Stimulated activated naive B cell treated with anti-CD40 and anti-IgM and Interleukin-4, amounts not matched to agents 10 μg/mL and 1 μg/mL and 100 μg/mL, for 72 hours (primary cell): ENCODE measurements around the gene NR4A1.
A peak's percentile ranks its signal among the peaks of the same experiment; 100 is the strongest.

Source experiments
- ATAC-seq, 2 donors: fragments of 150-1000 bp; cut with Tn5 transposase; replicated peaks; 2 replicates each; pipeline ENCODE4 v1.10.0; 2021; ENCODE audit warnings: moderate library complexity in 1 of 2
- DNase-seq: peaks from one replicate; pipeline ENCODE4 v3.0.0; 2021
- H3K27ac Mint-ChIP-seq: one replicate; pipeline ENCODE4 v1.8.0; 2022; ENCODE audit warnings: mild to moderate bottlenecking, mixed read lengths
- H3K27me3 Mint-ChIP-seq, 2 donors: one replicate each; pipeline ENCODE4 v1.8.0; 2022; ENCODE audit warnings: mixed read lengths in 2 of 2
- H3K36me3 Mint-ChIP-seq, 2 donors: one replicate each; pipeline ENCODE4 v1.8.0; 2022; ENCODE audit warnings: mixed read lengths in 2 of 2, mild to moderate bottlenecking in 1 of 2
- H3K4me1 Mint-ChIP-seq, 2 donors: one replicate each; pipeline ENCODE4 v1.8.0; 2022; ENCODE audit warnings: mixed read lengths in 2 of 2, mild to moderate bottlenecking in 1 of 2
- H3K4me3 Mint-ChIP-seq, 2 donors: one replicate each; pipeline ENCODE4 v1.8.0; 2022; ENCODE audit warnings: mild to moderate bottlenecking in 2 of 2, mixed read lengths in 2 of 2, moderate library complexity in 1 of 2
- H3K9me3 Mint-ChIP-seq, 2 donors: one replicate each; pipeline ENCODE4 v1.8.0; 2022; ENCODE audit warnings: mixed read lengths in 2 of 2, mild to moderate bottlenecking in 1 of 2

NR4A1 gene

GRCh38 chr12:52055731-52056711, 4.8 kb downstream of the NR4A1 start:
- Mint-ChIP-seq H3K9me3 (no peaks in the 10 kb centered on the region), H3K27me3 (no peaks in the 10 kb centered on the region), H3K36me3 (peaks cover 35 to 49% of the 10 kb centered on the region in 2 donors), H3K27ac (no peak overlapping the region), H3K4me1 (peaks cover 28 to 42% of the 10 kb centered on the region in 2 donors), H3K4me3 (no peak overlapping the region)
- no peak for ATAC-seq
- DNase-seq: no peak

- peaks cover 23 to 33% of the 10 kb centered on the region in 2 donors for H3K4me1 Mint-ChIP-seq
- H3K27ac Mint-ChIP-seq: no peak overlapping the region
- H3K27me3 Mint-ChIP-seq: no peaks in the 10 kb centered on the region
- peaks cover 32 to 43% of the 10 kb centered on the region in 2 donors for H3K36me3 Mint-ChIP-seq
- DNase-seq (no peak), ATAC-seq (no peak)
- H3K4me3 Mint-ChIP-seq: no peak overlapping the region
- H3K9me3 Mint-ChIP-seq: no peaks in the 10 kb centered on the region
Measured at GRCh38 chr12:52056801-52057637, 5.8 kb downstream of the NR4A1 start.

GRCh38 chr12:52057638-52058576, 6.7 kb downstream of the NR4A1 start:
- peaks cover 14 to 24% of the 10 kb centered on the region in 2 donors for H3K4me1 Mint-ChIP-seq
- H3K4me3 Mint-ChIP-seq: no peak overlapping the region
- H3K9me3 Mint-ChIP-seq: no peaks in the 10 kb centered on the region
- DNase-seq (no peak), ATAC-seq (no peak)
- no peak overlapping the region for H3K27ac Mint-ChIP-seq
- no peaks in the 10 kb centered on the region for H3K27me3 Mint-ChIP-seq
- H3K36me3 Mint-ChIP-seq: peaks cover 32 to 40% of the 10 kb centered on the region in 2 donors

GRCh38 chr12:52058631-52059361, 7.6 kb downstream of the NR4A1 start:
- peaks cover 32 to 37% of the 10 kb centered on the region in 2 donors for H3K36me3 Mint-ChIP-seq
- no peak overlapping the region for H3K4me3 Mint-ChIP-seq
- DNase-seq: no peak
- ATAC-seq: no peak
- H3K4me1 Mint-ChIP-seq: peaks cover 7 to 16% of the 10 kb centered on the region in 2 donors
- peaks cover 0 to 4% of the 10 kb centered on the region in 2 donors for H3K27me3 Mint-ChIP-seq
- H3K27ac Mint-ChIP-seq: no peak overlapping the region
- H3K9me3 Mint-ChIP-seq: no peaks in the 10 kb centered on the region

GRCh38 chr12:52059582-52060497, 8.6 kb downstream of the NR4A1 start:
- H3K27ac Mint-ChIP-seq: no peak overlapping the region

GRCh38 chr12:52060498-52061177, 9.4 kb downstream of the NR4A1 start:
- H3K4me3 Mint-ChIP-seq: no peak overlapping the region
- no peaks in the 10 kb centered on the region for H3K9me3 Mint-ChIP-seq
- H3K27ac Mint-ChIP-seq: no peak overlapping the region
- peaks cover 0 to 11% of the 10 kb centered on the region in 2 donors for H3K27me3 Mint-ChIP-seq
- DNase-seq (no peak), ATAC-seq (no peak)
- H3K36me3 Mint-ChIP-seq: peaks cover 22 to 27% of the 10 kb centered on the region in 2 donors
- H3K4me1 Mint-ChIP-seq: peaks cover 2 to 6% of the 10 kb centered on the region in 2 donors

More at GRCh38 chr12:52059582-52060497, 8.6 kb downstream of the NR4A1 start:
- no peak for ATAC-seq
- no peak overlapping the region for H3K4me3 Mint-ChIP-seq
- no peaks in the 10 kb centered on the region for H3K9me3 Mint-ChIP-seq
- H3K27me3 Mint-ChIP-seq: peaks cover 0 to 11% of the 10 kb centered on the region in 2 donors
- peaks cover 2 to 8% of the 10 kb centered on the region in 2 donors for H3K4me1 Mint-ChIP-seq
- no peak for DNase-seq
- peaks cover 24 to 29% of the 10 kb centered on the region in 2 donors for H3K36me3 Mint-ChIP-seq

GRCh38 chr12:52061470-52062166, 10.4 kb downstream of the NR4A1 start:
- DNase-seq (no peak), ATAC-seq (no peak)
- H3K27me3 Mint-ChIP-seq: peaks cover 0 to 11% of the 10 kb centered on the region in 2 donors
- peaks cover 19 to 23% of the 10 kb centered on the region in 2 donors for H3K36me3 Mint-ChIP-seq
- H3K4me1 Mint-ChIP-seq: peaks cover 5 to 6% of the 10 kb centered on the region in 2 donors
- no peaks in the 10 kb centered on the region for H3K9me3 Mint-ChIP-seq
- no peak overlapping the region for H3K27ac Mint-ChIP-seq
- H3K4me3 Mint-ChIP-seq: no peak overlapping the region

- H3K27ac Mint-ChIP-seq: no peak overlapping the region
- H3K9me3 Mint-ChIP-seq: no peaks in the 10 kb centered on the region
- H3K27me3 Mint-ChIP-seq: peaks cover 0 to 11% of the 10 kb centered on the region in 2 donors
- DNase-seq: no peak
- no peak overlapping the region for H3K4me3 Mint-ChIP-seq
- ATAC-seq: no peak
- H3K4me1 Mint-ChIP-seq: peaks cover 2 to 6% of the 10 kb centered on the region in 2 donors
- H3K36me3 Mint-ChIP-seq: peaks cover 15 to 17% of the 10 kb centered on the region in 2 donors
Measured at GRCh38 chr12:52062167-52063081, 11.2 kb downstream of the NR4A1 start.

GRCh38 chr12:52063082-52063924, 12.1 kb downstream of the NR4A1 start:
- DNase-seq: no peak
- no peaks in the 10 kb centered on the region for H3K9me3 Mint-ChIP-seq
- no peak overlapping the region for H3K4me3 Mint-ChIP-seq
- peaks cover 0 to 6% of the 10 kb centered on the region in 2 donors for H3K4me1 Mint-ChIP-seq
- peaks cover 0 to 11% of the 10 kb centered on the region in 2 donors for H3K27me3 Mint-ChIP-seq
- H3K36me3 Mint-ChIP-seq: peaks cover 11 to 12% of the 10 kb centered on the region in 2 donors
- H3K27ac Mint-ChIP-seq: peak overlapping the region; percentile 37
- no peak for ATAC-seq
